ENCODE data around the gene ANKMY2. TPM values are rescaled to one million over a fixed set of nuclear protein-coding genes. Genes with fewer than 3 reads are reported as not detected.

The ANKMY2 gene
- total and polyA plus RNA-seq, 7 donors = 11.9 to 21.1 (median 16.4) TPM

DNA sequence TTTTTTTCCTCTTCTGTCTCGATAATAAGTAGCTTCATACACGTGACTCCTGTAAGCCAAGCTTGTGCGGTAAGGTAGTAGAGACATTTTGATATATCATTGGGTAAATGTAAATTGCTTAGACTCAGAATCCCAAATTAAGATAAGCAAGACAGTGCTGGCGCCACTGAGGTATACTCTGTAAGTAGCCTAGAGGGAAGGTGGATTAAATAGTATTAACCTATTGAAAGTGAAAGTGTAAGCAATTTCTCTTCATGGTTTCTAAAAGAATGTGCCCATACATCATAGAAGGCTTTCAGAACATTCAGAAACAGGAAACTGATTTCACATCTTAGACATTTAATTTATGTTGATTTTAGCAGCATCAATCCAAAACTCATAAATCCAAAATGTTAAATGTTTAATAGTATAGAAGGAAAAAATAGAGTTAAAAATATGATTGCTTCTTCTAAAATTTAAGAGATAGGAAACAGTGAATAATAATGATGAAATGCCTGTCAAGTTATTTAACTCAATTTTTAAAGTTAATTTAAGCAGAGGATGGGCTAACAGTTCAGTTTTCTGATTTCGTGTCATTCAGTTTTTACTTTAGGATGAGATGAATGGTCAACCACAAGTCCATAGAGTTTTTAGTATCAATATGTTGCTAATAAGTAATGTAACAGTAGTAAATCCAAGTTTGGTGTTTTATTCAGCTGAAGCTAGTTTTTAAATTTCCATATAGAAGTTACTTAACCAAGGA lies 82.1 kb downstream of the ANKMY2 start:
- TF ChIP-seq, protein P1, sequence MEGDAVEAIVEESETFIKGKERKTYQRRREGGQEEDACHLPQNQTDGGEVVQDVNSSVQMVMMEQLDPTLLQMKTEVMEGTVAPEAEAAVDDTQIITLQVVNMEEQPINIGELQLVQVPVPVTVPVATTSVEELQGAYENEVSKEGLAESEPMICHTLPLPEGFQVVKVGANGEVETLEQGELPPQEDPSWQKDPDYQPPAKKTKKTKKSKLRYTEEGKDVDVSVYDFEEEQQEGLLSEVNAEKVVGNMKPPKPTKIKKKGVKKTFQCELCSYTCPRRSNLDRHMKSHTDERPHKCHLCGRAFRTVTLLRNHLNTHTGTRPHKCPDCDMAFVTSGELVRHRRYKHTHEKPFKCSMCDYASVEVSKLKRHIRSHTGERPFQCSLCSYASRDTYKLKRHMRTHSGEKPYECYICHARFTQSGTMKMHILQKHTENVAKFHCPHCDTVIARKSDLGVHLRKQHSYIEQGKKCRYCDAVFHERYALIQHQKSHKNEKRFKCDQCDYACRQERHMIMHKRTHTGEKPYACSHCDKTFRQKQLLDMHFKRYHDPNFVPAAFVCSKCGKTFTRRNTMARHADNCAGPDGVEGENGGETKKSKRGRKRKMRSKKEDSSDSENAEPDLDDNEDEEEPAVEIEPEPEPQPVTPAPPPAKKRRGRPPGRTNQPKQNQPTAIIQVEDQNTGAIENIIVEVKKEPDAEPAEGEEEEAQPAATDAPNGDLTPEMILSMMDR (IDR thresholded peaks at IDR 0.05) = no peak
- TF ChIP-seq POLR2AphosphoS5 (IDR thresholded peaks at IDR 0.05) (no peak), POLR2A (IDR thresholded peaks at IDR 0.05) (no peak), EP300 (IDR thresholded peaks at IDR 0.05) (no peak)
- Histone ChIP-seq H3K4me1 (peaks cover 0 to 14% (median 0%) of the 10 kb centered on the region in 4 donors), H3K4me3 (peak overlapping the region in 1 of 4 donors; percentile 16), H3K27ac (no peak overlapping the region), H3K27me3 (no peaks in the 10 kb centered on the region), H3K9me3 (no peaks in the 10 kb centered on the region), H3K36me3 (no peaks in the 10 kb centered on the region)
- no peak for DNase-seq
- intact Hi-C loops (cut with DNase I) = loop anchor here (2.0 kb wide), 1 partner anchor 485 kb away; no protein-coding TSS in a partner anchor
- 56 to 79% methylated on average over 5 of the region's 5 CpGs for WGBS, 2 donors

DNA sequence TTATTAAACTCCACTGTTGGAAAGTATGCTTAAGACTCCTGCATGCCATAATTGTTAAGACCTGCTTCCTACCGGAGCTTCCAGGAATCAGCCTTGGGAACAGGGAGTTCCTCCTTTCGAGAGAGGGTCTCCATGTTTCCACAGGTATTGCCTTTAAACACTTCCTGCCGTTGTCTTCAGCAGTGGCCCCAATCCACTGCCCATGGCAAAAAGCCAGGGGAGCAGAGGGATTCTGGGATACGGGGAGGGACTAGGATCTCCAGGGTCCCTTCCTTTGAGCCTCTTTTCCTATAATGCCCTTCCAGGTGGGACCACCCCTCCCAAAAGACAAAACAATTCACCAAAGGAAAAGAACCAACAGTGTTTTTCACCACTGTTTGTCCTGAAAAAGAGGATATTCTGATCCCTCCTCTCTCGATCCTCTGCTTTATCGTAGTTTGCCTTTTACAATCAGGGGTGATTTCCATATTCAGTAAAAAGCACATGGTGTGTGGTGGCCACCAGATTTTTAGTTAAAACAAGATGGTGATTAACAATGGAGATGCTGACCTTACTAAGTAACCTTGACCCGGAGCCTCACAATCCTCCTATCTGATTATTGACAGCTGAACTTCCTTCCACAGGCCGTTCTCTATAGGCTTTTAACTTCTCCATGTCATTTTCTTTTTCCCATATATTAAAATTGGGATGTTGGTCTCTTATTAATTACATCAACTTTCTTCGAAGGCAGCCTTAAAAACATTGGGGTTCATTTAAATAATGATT lies 82.9 kb downstream of the ANKMY2 start:
- no peaks in the 10 kb centered on the region for H3K9me3 ChIP-seq
- peaks cover 0 to 14% (median 0%) of the 10 kb centered on the region in 4 donors for H3K4me1 ChIP-seq
- TF ChIP-seq POLR2AphosphoS5 (IDR thresholded peaks at IDR 0.05) = no peak
- no peak for TF ChIP-seq EP300 (IDR thresholded peaks at IDR 0.05)
- TF ChIP-seq, protein P1 (IDR thresholded peaks at IDR 0.05) = no peak
- TF ChIP-seq POLR2A (IDR thresholded peaks at IDR 0.05) = no peak
- no peak overlapping the region for H3K4me3 ChIP-seq
- no peak for DNase-seq
- WGBS, 2 donors = 92 to 93% methylated on average over 9 of the region's 9 CpGs
- H3K27ac ChIP-seq = no peak overlapping the region
- intact Hi-C loops (cut with DNase I) = no loop called here
- no peaks in the 10 kb centered on the region for H3K27me3 ChIP-seq
- no peaks in the 10 kb centered on the region for H3K36me3 ChIP-seq

DNA sequence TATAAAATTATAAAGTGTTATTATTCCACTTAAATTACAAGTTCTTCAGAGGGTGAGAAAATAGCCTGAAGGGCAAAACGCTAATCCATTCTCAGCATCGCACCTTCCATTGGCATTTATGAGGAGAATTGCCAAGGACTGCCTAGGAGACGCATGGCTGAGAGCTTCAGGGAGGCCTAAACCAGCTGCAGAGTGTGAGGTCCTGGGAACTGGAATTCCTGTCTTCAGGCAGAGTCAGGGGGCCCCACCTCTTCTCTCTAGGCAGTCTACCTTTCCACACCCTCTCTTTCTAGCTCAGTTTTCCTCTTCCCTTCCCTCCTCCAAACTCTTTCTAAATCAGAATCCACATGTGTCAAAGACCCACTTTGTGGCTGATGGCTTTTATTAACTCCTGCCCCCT lies 83.6 kb downstream of the ANKMY2 start:
- Histone ChIP-seq H3K4me1 (peaks cover 0 to 14% (median 0%) of the 10 kb centered on the region in 4 donors), H3K27me3 (no peaks in the 10 kb centered on the region), H3K27ac (no peak overlapping the region), H3K4me3 (no peak overlapping the region), H3K36me3 (no peaks in the 10 kb centered on the region), H3K9me3 (no peaks in the 10 kb centered on the region)
- WGBS, 2 donors = 95 to 96% methylated on average over 3 of the region's 3 CpGs
- TF ChIP-seq, protein P1 (IDR thresholded peaks at IDR 0.05) = no peak
- no peak for TF ChIP-seq EP300 (IDR thresholded peaks at IDR 0.05)
- TF ChIP-seq POLR2AphosphoS5 (IDR thresholded peaks at IDR 0.05) = no peak
- TF ChIP-seq POLR2A (IDR thresholded peaks at IDR 0.05) = no peak
- DNase-seq = no peak
- intact Hi-C loops (cut with DNase I) = no loop called here

DNA sequence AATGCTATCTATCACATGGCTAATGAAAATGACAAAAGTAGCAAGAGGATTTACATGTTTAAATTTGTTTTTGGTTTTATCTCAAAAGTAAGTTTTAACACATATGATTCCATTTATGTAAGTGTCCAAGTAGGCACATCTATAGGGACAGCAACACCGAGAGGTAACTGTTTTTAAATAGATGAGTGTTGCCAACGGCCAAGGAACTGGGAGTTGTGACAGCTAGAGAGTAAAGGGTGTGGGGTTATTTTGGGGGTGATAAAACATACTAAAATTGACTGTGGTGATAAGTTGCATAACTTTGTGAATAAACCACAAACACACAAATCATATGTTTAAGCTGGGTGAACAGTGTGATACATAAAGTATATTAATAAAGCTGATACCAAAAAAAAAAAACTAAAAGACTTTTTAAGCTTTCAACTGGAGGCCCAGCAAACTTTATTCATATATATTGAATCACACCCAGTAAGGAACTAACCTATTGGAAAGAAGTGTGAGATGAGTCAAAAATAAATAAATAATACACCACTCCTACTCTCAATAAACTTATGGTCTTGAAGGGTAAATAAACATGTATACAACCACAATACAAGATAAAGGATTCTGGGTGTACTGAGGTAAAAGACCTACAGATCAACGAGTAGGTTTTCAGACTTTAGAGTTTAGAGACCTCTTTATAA lies 85.9 kb downstream of the ANKMY2 start:
- DNase-seq = no peak
- Histone ChIP-seq H3K36me3 (no peaks in the 10 kb centered on the region), H3K27me3 (no peaks in the 10 kb centered on the region), H3K9me3 (no peaks in the 10 kb centered on the region), H3K4me3 (no peak overlapping the region), H3K4me1 (peaks cover 0 to 9% (median 0%) of the 10 kb centered on the region in 4 donors), H3K27ac (no peak overlapping the region)
- TF ChIP-seq POLR2AphosphoS5 (IDR thresholded peaks at IDR 0.05) (no peak), POLR2A (IDR thresholded peaks at IDR 0.05) (no peak), EP300 (IDR thresholded peaks at IDR 0.05) (no peak)
- TF ChIP-seq, protein P1 (IDR thresholded peaks at IDR 0.05) = no peak
- intact Hi-C loops (cut with DNase I) = no loop called here
- WGBS, 2 donors = 54 to 77% methylated on average over 3 of the region's 3 CpGs

Measured in sigmoid colon (tissue), 7 donors.